Panc1 (cell line): ENCODE data around the gene GABRR2. TPM values are rescaled to one million over a fixed set of nuclear protein-coding genes. Genes with fewer than 3 reads are reported as not detected.
"Not testable (repeated sequence)": the region's sequence is repeated elsewhere in the genome, so short reads cannot be mapped to it uniquely, and the experiment has no call there.

Source experiments
- ATAC-seq: fragments of 200-7000 bp; cut with Tn5 transposase; 2 replicates; pipeline ENCODE4 v1.9.1; 2020; ENCODE audit warnings: mild to moderate bottlenecking, moderate library complexity
- BruUV-seq: library from RNA; stranded (reverse); fragments of 400-500 nt; replicated peaks from 2 replicates; lab custom pipeline; 2021; lab: Mats Ljungman, UMichigan
- CTCF ChIA-PET: fragments of 300-600 bp; sonication (Branson Sonifier 250); formaldehyde crosslinking; loops from one replicate; lab custom pipeline; 2022; ENCODE audit warnings: antibody characterized with exemption; lab: Charles Lee
- POLR2A ChIA-PET: fragments of 300-600 bp; sonication (Branson Sonifier 250); formaldehyde crosslinking; loops from one replicate; lab custom pipeline; 2022; ENCODE audit warnings: antibody characterized with exemption; lab: Charles Lee
- DNase-seq: peaks from one replicate; pipeline ENCODE4 v3.0.0-alpha.2; 2010; ENCODE audit warnings: low read depth, low spot score
- H3K27ac ChIP-seq: 2 replicates; pipeline ENCODE4 v1.5.1; 2011; ENCODE audit warnings: mild to moderate bottlenecking, low read length, inconsistent platforms
- H3K27me3 ChIP-seq: fragments of 200-500 bp; sonication (Bioruptor generic); 2 replicates; pipeline ENCODE4 v1.6.0; 2014; ENCODE audit warnings: low read length, inconsistent platforms; ENCODE audit not compliant: control insufficient read depth, insufficient read depth
- H3K36me3 ChIP-seq: fragments of 200-500 bp; sonication (Bioruptor generic); 2 replicates; pipeline ENCODE4 v1.5.1; 2014; ENCODE audit warnings: inconsistent platforms, mild to moderate bottlenecking, low read length, moderate library complexity; ENCODE audit not compliant: control insufficient read depth, insufficient read depth
- H3K4me1 ChIP-seq: 2 replicates; pipeline ENCODE4 v1.5.1; 2011; ENCODE audit warnings: inconsistent platforms, mild to moderate bottlenecking, low read length, moderate library complexity; ENCODE audit not compliant: control insufficient read depth, insufficient read depth
- H3K4me3 ChIP-seq, 2 experiments: 2 replicates each; pipeline ENCODE4 v1.5.1; 2011 to 2012; ENCODE audit warnings: low read depth in 2 of 2, low read length in 2 of 2, mild to moderate bottlenecking in 2 of 2, inconsistent platforms in 1 of 2, moderate library complexity in 1 of 2
- H3K9me3 ChIP-seq: fragments of 200-500 bp; sonication (Bioruptor generic); 2 replicates; pipeline ENCODE4 v1.5.1; 2014; ENCODE audit warnings: low read depth, mild to moderate bottlenecking, inconsistent platforms, low read length, moderate library complexity; ENCODE audit not compliant: control insufficient read depth, insufficient read depth
- CTCF ChIP-seq: fragments of 450-650 bp; IDR thresholded peaks from 2 replicates; pipeline ENCODE4 v1.5.1; 2017; ENCODE audit warnings: mild to moderate bottlenecking
- POLR2AphosphoS5 ChIP-seq: IDR thresholded peaks from 2 replicates; pipeline ENCODE4 v1.6.1; 2012; ENCODE audit warnings: mild to moderate bottlenecking, low read depth, low read length, moderate library complexity
- REST ChIP-seq, 2 experiments: IDR thresholded peaks; 2 replicates each; pipeline ENCODE4 v1.6.1; 2011 to 2012; ENCODE audit warnings: low read depth in 2 of 2, control low read depth in 1 of 2, low read length in 1 of 2, mild to moderate bottlenecking in 1 of 2, moderate library complexity in 1 of 2; ENCODE audit not compliant: insufficient read depth in 1 of 2
- SIN3A ChIP-seq: IDR thresholded peaks from 2 replicates; pipeline ENCODE4 v1.6.1; 2012; ENCODE audit warnings: low read depth, mild to moderate bottlenecking, low read length, moderate library complexity, borderline replicate concordance; ENCODE audit not compliant: insufficient read depth
- TCF7L2 ChIP-seq: IDR thresholded peaks from 2 replicates; pipeline ENCODE4 v1.6.1; 2011; ENCODE audit warnings: mild to moderate bottlenecking, low read depth, low read length, inconsistent platforms
- in situ Hi-C: cut with HindIII; loops from 2 replicates; pipeline ENCODE4 v1.10.0; 2016; ENCODE audit warnings: low sequenced_read_pairs, low pct_unique_long_range_greater_than_20kb
- intact Hi-C: fragments of 100-400 bp; cut with micrococcal nuclease; formaldehyde crosslinking; loops from one replicate; pipeline ENCODE4 v1.10.0; 2022; ENCODE audit not compliant: unreplicated experiment
- total RNA-seq: library from RNA; stranded (reverse); gene quantifications from one replicate; pipeline ENCODE4 v1.2.1, GENCODE V29; 2021; ENCODE audit not compliant: unreplicated experiment

GABRR2 gene
- total RNA-seq, 1 experiment from 2014 or later: 0.18 TPM

GRCh38 chr6:89308525-89309395 lies 6.3 kb downstream of the GABRR2 start:
- H3K4me1 ChIP-seq: no peaks in the 10 kb centered on the region; the same call in none of the 2 replicates
- BruUV-seq: no TSS peak
- no peak for DNase-seq
- POLR2A ChIA-PET: no interaction called here
- H3K4me3 ChIP-seq: no peak overlapping the region
- no peaks in the 10 kb centered on the region for H3K36me3 ChIP-seq
- CTCF ChIA-PET: interaction anchor here (0.5 kb wide), 1 partner anchor 65 kb away, joined by 4 read pairs; no protein-coding TSS in a partner anchor
- ATAC-seq: no peak
- H3K27me3 ChIP-seq: no peaks in the 10 kb centered on the region
- intact Hi-C loops: no loop called here
- H3K27ac ChIP-seq: no peak overlapping the region
- TF ChIP-seq CTCF: no peak
- TF ChIP-seq TCF7L2: no peak
- no peaks in the 10 kb centered on the region for H3K9me3 ChIP-seq
- in situ Hi-C loops: no loop called here

- H3K36me3 ChIP-seq, DNase-seq, H3K27ac ChIP-seq, POLR2A ChIA-PET, H3K9me3 ChIP-seq, CTCF ChIA-PET, H3K4me3 ChIP-seq, ATAC-seq, intact Hi-C loops, in situ Hi-C loops, H3K4me1 ChIP-seq, H3K27me3 ChIP-seq, BruUV-seq: not testable (repeated sequence)
Measured at GRCh38 chr6:89304517-89304916, 10.6 kb downstream of the GABRR2 start.

- Histone ChIP-seq H3K27ac (no peak overlapping the region), H3K9me3 (no peaks in the 10 kb centered on the region), H3K27me3 (no peaks in the 10 kb centered on the region), H3K36me3 (no peaks in the 10 kb centered on the region), H3K4me3 (no peak overlapping the region), H3K4me1 (peaks cover 14% of the 10 kb centered on the region)
- TF ChIP-seq POLR2AphosphoS5 (no peak), SIN3A (no peak), TCF7L2 (no peak), REST (IDR thresholded peaks at IDR 0.05; ENCODE audit: insufficient read depth in 1 of 2, low read depth in 2 of 2, low read length in 1 of 2) (no peak), CTCF (no peak)
- intact Hi-C loops: no loop called here
- POLR2A ChIA-PET: interaction anchor here (0.7 kb wide), 1 partner anchor 151 kb away, joined by 3 read pairs; no protein-coding TSS in a partner anchor
- DNase-seq (no peak), ATAC-seq (no peak)
- in situ Hi-C loops: no loop called here
- no TSS peak for BruUV-seq
- CTCF ChIA-PET: no interaction called here
Measured at GRCh38 chr6:89302936-89303335, 12.2 kb downstream of the GABRR2 start.
